ENCODE measurements around the gene ZNF423.

Gene ZNF423

DNA sequence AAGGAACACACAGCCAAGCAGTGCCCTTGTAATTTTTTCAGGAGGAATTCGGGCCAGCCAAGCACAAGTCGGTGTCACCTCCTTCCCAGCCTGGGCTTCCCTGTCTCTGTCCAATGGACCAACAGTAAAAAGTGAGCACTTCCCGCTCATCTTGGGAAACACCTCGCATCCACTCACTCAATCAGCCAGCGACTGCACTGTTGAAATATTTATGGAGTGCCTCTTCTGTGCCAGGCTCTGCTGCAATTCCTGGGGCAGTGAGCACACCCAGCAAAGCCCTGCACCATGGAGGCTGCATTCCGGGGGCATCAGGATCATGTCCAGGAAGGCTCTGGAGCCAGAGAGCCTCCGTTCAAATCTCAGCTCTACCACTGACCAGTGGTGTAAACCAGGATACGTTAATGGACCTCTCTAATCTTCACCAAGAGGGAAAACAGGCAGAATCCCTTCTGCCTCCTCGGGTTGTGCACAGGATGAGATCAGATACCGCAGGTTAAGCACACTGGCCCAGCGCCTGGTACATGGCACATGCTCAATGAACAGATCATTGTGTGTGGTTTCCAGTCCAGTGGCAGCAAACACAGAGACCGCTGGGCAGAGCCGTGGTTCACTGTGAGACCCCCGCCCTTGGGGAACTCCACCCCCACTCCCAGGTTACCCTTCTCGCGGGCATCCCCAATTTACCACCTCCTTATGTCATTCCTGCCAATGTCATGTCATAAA, 194.3 kb downstream of the ZNF423 start:
- no peak for DNase-seq (ENCODE audit: low read depth)
- TF ChIP-seq, protein P1, sequence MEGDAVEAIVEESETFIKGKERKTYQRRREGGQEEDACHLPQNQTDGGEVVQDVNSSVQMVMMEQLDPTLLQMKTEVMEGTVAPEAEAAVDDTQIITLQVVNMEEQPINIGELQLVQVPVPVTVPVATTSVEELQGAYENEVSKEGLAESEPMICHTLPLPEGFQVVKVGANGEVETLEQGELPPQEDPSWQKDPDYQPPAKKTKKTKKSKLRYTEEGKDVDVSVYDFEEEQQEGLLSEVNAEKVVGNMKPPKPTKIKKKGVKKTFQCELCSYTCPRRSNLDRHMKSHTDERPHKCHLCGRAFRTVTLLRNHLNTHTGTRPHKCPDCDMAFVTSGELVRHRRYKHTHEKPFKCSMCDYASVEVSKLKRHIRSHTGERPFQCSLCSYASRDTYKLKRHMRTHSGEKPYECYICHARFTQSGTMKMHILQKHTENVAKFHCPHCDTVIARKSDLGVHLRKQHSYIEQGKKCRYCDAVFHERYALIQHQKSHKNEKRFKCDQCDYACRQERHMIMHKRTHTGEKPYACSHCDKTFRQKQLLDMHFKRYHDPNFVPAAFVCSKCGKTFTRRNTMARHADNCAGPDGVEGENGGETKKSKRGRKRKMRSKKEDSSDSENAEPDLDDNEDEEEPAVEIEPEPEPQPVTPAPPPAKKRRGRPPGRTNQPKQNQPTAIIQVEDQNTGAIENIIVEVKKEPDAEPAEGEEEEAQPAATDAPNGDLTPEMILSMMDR (IDR thresholded peaks at IDR 0.05; ENCODE audit: insufficient read depth, low read depth, low read length, missing control alignments) = no peak
- no peak overlapping the region for H3K4me3 ChIP-seq (ENCODE audit: low read depth, low read length)

DNA sequence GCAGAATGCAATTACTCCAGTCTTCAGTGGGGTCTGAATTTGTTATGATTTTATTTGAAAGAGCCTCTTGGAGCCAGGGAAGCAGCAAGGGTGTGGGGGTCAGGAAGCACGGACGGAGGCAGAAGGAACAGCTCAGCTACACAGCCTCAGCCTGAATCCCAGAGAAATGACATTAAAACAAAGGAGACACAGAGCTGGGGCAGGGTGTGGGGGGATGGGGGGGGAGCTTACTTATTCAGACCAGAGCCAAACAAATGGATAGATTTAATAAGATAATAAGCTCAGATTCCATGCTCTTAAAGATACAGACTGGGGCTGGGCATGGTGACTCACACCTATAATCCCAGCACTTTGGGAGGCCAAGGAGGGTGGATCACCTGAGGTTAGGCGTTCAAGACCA, 195.3 kb downstream of the ZNF423 start:
- no peak for DNase-seq (ENCODE audit: low read depth)
- TF ChIP-seq, protein P1 (IDR thresholded peaks at IDR 0.05; ENCODE audit: insufficient read depth, low read depth, low read length, missing control alignments) = no peak
- H3K4me3 ChIP-seq (ENCODE audit: low read depth, low read length) = no peak overlapping the region

DNA sequence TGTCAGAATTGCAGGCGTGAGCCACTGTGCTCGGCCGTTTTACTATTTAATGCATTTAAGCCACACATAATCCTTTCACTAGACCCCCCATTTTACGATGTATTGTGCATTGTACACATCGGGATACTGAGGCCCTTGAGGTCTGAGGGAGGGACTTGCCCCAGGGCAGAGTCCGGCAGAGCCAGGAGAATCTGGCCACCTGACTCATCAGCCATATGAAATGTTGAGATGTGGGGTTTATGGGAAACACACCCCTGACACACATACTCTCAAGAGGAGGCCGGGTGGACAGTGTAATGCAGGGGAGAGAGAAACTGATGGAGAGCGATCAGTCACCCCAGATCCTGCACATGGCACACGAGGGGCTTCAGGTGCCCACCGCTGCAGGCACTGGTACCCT, 196.6 kb downstream of the ZNF423 start:
- TF ChIP-seq, protein P1 (IDR thresholded peaks at IDR 0.05; ENCODE audit: insufficient read depth, low read depth, low read length, missing control alignments) = no peak
- no peak for DNase-seq (ENCODE audit: low read depth)
- no peak overlapping the region for H3K4me3 ChIP-seq (ENCODE audit: low read depth, low read length)

DNA sequence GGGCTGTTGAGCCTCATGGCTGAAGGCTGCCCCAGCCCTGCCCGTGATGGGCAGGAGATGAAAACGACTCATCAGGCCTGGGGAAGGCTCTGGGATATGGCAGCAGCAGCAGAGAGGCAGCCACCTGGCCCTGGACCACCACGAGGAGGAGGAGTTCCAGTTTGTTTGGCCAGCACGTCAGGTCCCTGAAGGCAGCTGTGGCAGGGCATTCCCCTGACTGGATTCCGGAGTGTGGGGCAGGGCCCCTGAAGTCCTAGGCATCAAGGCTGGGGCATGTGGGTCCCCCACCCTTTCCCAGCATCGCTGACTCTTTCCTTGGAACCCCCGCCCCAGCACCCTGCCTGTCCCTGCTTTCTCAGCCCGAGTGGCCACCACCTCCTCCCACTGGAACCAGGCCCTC, 197.4 kb downstream of the ZNF423 start:
- DNase-seq (ENCODE audit: low read depth) = no peak
- TF ChIP-seq, protein P1 (IDR thresholded peaks at IDR 0.05; ENCODE audit: insufficient read depth, low read depth, low read length, missing control alignments) = no peak
- no peak overlapping the region for H3K4me3 ChIP-seq (ENCODE audit: low read depth, low read length)

DNA sequence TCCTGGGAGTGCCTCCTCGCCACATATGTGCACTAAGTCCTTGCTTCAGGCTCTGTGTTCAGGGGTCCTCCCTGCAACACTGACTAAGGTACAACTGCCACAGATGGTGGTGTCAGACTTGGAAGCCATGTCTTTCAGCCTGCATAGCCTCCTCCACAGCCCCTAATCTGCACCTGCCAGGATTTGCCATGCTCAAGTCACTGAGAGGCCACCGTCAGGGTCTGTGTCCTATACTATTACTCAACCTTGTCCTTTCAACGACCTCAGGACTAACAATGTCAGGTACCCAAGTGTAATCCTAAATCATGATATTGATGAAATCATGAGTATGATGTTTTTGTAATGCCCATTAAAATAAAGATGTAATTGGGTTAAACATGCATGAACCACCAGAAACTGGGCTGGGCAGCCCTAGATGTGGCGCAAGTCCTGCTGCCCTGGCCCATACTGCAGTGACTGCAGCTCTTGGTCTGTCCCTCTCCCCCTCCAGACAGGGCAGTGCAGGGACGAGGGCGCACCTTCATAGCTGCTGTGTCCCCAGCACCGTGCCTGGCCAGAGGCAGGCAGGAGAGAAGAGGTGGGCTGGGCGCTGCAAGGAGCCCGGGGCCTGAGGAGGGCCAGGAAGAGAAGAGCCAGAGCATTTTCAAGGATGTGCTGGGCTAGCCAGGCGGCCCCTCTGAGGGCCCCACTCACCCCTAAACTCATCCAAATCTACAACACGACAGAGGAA, 198.0 kb downstream of the ZNF423 start:
- no peak for DNase-seq (ENCODE audit: low read depth)
- no peak overlapping the region for H3K4me3 ChIP-seq (ENCODE audit: low read depth, low read length)
- TF ChIP-seq, protein P1 (IDR thresholded peaks at IDR 0.05; ENCODE audit: insufficient read depth, low read depth, low read length, missing control alignments) = no peak

DNA sequence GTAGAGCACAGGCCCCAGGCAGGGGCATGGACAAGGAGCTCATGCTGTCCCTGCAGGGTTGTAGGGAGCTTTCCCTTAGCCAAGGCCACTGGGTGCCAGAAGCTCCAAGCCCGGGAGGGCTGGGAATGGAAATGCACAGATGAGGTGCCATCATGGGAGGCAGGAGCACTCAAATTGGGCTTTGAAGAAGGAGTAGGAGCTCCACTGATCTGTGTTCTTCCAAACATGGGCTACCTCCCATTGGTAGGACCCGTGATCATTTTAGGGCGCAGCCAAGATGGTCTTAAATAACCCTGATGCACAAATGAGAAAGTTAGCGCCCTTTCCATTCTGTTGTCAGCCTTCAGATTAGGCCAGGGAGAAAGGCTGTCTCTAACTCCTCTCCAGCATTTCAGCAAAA, 201.5 kb downstream of the ZNF423 start:
- TF ChIP-seq, protein P1 (IDR thresholded peaks at IDR 0.05; ENCODE audit: insufficient read depth, low read depth, low read length, missing control alignments) = no peak
- H3K4me3 ChIP-seq (ENCODE audit: low read depth, low read length) = no peak overlapping the region

More for the DNA sequence above, 201.5 kb downstream of the ZNF423 start:
- no peak for DNase-seq (ENCODE audit: low read depth)
